Stimulated activated CD4-positive, alpha-beta T cell treated with anti-CD3 and anti-CD28 coated beads, Interleukin-2, amount 100 ng/mL, for 24 hours (primary cell): ENCODE results near the gene RNF113A.
A peak's percentile ranks its signal among the peaks of the same experiment; 100 is the strongest.
"Not testable (repeated sequence)": the region's sequence is repeated elsewhere in the genome, so short reads cannot be mapped to it uniquely, and the experiment has no call there.

Source experiments
- DNase-seq, 2 donors: peaks; one replicate each; pipeline ENCODE4 v3.0.0-alpha.2; 2020

RNF113A gene

GRCh38 chrX:119871599-119872395 lies at the start of gene RNF113A, which contains the start of gene NDUFA1:
Gene RNF113A, minus strand, starts transcription at chrX:119871733. Its CDS starts 120 bp downstream, at chrX:119871613.
Gene NDUFA1, plus strand, starts transcription at chrX:119871832. Its CDS starts 80 bp downstream, at chrX:119871912.
- peak; percentile 81 to 83 for DNase-seq

- DNase-seq: no peak
These were observed 48.5 kb upstream of the RNF113A start for GRCh38 chrX:119919835-119920585.

- DNase-seq: no peak
These were observed 46.3 kb upstream of the RNF113A start for GRCh38 chrX:119917877-119918276.

DNA sequence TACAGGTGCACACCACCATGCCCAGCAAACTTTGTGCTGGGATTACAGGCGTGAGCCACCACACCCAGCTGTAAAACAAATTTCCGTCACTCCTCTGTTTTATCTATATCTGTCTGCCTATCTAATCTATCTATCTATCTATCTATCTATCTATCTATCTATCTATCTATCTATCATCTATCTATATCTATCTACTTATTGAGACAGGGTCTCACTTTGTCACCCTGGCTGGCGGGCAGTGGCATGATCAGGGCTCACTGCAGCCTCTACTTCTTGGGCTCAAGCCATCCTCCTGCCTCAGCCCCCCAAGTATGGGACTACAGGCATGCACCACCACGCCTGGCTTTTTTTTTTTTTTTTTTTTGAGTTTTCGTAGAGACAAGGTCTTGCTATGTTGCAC lies 44.8 kb upstream of the RNF113A start:
- no peak for DNase-seq

DNA sequence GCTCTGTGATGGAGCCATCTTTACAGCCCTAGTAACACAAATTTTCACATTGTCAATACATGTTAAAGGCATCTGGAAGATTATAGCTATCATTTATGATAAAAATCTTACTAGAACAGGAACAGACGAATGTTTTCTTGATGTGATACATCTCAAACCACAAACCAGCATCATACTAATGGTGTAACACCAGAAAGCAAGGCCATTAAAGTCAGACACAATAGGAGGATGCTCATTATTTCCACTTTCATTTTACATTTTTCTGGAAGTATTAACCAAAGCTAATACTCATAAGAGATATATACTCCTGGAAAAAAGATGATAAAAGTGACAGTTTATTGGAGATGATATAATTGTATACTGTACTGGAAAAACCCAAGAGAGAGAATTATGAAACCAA lies 29.4 kb upstream of the RNF113A start:
- no peak for DNase-seq

DNA sequence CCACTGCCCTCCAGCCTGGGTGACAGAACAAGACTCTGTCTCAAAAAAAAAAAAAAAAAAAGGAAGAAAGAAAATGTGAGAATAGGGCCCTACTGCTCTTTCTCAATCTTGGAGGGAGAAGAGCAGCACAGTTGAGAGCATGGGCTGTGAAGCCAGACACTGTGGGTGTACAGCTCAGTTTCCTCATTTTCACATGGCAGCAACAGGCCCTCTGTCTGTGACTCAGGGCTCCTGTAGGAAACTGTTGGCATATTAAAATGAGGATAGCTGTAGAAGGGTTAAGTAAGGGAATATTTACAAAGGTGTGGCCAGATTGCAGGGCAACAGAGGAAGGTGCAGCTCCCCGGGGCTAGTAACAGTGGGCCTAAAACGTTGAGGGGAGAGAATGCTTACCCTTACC lies 27.6 kb upstream of the RNF113A start:
- DNase-seq: no peak

DNA sequence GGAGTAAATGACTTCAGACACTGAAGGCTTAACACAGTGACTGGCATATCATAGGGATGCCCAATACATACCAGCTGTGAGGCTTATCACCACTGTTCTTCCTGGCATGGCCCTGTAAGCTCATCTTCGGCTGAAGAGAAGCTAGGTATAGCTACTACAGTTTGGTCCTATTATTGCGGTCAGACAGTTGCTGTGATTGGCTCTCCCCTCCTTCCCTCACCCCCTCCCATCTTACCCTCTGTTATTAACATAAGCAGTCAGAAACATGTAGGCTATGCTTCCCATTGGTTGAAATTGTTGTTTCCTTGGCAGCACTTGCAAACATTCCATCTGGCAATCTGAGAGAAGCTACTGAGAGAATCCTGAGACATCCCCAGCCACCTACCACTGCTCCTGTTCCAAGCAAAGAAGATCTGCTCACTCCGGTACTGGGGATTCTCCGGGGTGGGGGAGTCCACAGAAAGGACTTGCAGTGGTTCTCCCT lies 24.4 kb upstream of the RNF113A start, which contains the start of gene AKAP14:
AKAP14 (plus strand) TSS at position 51 of the 484 bp plus-strand sequence. CDS start 7,331 bp downstream, outside the sequence.
- no peak for DNase-seq

DNA sequence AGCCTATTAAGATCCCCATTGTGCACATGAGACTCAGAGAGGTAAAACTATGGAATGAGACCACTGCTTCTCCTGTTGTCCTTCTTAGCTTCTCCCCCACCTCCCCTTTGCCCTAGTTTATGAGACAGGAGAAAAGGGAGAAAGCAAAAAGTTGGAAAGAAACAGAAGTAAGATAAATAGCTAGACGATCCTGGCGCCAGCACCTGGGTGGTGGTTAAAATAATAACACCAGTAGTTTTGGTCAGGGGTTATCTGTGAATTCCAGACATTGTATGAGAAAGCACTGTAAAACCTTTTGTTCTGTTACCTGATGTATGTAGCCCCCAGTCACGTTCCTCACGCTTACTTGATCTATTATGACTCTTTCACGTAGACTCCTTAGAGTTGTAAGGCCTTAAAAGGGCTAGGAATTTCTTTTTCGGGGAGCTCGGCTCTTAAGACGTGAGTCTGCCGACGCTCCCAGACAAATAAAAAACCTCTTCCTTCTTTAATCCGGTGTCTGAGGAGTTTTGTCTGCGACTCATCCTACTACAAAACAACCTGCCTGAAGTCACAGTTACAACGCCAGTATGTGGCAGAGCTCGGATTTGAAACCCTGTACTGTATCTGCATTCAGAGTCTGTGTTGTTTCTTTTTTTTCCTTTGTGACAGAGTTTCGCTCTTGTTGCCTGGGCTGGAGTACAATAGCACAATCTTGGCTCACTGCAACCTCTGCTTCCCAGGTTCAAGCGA lies 20.6 kb upstream of the RNF113A start:
- DNase-seq: not testable (repeated sequence)

DNA sequence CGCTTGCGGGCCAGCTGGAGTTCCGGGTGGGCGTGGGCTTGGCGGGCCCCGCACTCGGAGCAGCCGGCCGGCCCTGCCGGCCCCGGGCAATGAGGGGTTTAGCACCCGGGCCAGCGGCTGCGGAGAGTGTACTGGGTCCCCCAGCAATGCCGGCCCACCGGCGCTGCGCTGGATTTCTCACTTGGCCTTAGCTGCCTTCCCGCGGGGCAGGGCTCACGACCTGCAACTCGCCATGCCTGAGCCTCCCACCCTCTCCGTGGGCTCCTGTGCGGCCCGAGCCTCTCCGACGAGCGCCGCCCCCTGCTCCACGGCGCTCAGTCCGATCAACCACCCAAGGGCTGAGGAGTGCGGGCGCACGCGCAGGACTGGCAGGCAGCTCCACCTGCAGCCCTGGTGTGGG lies 19.1 kb upstream of the RNF113A start:
- not testable (repeated sequence) for DNase-seq

GRCh38 chrX:119887721-119888425 lies 16.3 kb upstream of the RNF113A start:
- peak; percentile 63 to 68 for DNase-seq

DNA sequence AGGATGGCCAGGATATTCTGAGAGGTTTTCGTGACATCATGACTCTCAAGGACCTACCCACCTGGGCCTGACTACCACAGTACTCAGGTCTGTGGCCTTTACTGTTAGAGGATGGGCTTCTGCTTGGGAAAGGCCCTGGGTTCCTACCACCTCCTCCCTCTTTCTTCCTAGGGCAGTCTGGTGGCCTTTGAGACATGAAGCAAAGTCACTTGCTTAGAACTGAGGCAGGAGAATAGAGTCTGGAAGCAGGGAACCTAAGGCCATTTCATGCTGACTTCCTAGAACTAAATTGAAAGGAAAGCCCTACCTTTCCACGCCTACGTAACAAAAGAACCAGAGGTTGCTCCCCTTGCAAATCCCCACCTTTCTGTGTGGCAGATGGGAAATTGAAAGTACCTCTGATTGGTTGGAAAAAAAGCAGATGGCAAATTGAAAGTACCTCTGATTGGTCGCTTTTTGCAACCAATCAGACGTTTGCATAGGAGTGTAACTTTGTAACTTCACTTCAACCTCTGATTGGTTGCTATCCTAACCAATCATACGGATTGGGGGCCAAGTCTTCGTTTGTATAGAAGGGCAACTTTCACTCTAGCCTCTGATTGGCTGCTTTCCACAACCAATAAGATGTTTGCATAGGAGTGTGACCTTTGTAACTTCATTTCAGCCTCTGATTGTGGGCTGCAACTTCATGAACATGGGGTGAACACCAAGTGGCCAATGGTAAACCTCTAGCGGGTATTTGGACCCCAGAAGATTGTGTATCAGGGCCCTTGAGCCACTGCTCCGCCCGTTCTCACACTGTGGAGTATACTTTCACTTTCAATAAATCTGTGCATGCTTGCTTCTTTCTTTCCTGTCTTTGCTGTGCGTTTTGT lies 14.3 kb upstream of the RNF113A start:
- DNase-seq: no peak

GRCh38 chrX:119880552-119881437 lies 9.3 kb upstream of the RNF113A start:
- DNase-seq: peak; percentile 17 to 25

- DNase-seq: no peak
These were observed 8.5 kb upstream of the RNF113A start for GRCh38 chrX:119880076-119880475.

DNA sequence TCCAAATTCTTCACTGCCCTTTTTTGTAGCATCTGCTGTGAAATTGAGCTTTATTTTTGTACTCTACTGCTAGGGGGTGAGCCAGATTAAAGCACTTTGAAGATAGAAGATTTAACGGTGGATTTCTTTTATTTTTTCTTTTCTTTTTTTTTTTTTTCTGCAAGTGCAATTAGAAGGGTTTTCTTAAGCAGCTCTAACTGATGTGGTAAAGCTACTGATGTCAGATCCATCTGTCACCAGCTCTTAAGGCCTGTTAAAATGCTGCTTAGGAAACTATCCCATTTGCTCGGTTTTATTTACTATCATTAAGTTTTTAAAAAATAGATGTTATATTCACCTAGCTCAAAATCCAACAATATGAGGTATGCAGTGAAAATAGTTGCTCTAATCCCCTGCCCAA lies 7.2 kb upstream of the RNF113A start:
- no peak for DNase-seq

- no peak for DNase-seq
These were observed 311 bp downstream of the RNF113A start for GRCh38 chrX:119871245-119871598.

DNA sequence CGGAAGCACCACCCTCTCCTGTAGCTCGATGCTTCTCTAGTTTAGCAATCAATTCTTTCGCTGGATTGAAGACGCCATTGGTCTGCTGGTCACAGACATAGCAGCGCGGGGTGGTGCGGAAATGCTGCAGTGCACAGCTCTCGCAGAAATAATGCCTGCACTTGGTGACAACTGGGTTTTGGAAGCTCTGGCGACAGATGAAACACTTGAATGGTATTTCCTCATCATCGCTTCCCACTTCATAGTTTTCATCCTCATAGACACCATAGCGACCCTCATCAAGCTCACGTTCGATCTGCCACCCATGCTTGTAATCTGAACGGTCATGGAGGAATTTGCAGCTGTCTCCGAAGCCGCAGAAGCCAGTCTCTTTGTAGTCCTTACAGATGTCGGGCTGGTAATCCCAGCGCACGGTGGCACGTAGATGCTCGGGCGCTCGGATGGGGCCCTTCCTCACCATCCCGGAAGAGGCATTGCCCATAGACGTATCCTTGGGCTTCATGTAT lies 854 bp downstream of the RNF113A start:
- peak; percentile 28 to 32 for DNase-seq

DNA sequence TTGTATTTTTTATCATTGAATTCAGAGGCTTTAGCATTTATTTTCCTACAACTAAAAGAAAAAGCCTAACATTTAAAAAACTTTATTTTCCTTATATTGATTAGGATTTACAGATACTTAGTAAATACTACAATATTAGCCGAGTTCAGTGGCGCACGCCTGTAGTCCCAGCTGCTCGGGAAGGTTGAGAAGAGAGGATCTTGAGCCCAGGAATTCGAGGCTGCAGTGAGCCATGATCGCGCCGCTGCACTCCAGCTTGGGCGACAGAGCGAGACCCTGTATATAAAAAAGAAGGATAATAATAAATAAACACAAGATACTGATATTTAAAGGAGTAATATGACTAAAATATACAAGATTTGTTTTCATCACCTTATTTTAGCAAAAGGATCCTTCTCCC lies 18.1 kb downstream of the RNF113A start:
- no peak for DNase-seq

DNA sequence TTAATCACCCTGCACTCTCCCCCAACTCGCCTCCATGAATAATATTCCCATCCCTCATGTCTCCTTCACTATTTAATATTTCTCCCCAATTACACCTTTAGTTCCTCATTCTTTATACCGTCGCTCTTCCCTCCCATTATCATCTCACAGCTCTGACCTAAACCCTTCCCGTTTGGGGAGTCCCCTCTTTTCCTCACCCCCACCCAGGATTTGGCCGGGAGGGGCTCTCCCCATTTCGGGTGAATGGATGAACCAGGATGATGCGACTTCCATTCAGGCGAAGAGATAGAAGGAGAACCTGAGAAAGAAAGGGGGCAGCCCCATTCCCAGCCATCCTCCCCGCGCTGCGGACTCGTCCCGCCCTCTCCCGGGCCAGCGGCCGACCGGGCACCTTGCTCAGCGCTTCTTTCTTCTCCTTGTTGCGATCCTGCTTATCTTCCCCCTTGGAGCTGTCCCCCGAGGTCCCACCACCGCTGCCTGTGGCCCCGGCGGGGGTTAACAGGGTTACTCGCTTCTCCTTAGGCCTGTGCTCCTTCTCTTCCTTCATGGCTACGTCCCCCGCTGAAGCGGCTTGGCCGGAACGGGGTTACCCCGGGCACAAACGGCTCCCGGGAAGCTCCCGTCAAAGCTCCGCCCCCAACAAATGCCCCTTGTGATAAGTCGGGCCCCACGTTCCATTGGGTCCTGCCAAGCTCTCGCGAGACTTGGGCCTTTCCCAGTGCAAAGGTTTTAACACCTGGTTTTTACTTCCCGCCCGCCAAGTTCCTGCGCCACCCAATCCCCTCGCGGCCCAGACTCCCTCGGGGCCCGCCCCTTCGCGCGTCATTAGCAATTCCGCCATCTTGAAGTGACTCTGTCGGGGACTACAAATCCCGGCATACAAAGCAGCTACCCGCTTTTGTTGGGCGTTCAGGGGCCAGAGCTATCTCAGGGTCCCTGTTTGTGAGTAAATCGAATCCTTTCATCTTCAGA lies 18.9 kb downstream of the RNF113A start, which contains the start of gene UPF3B:
UPF3B (minus strand) TSS at position 582 of the 972 bp plus-strand sequence; CDS start at position 547, 35 bp downstream.
- peak; percentile 91 to 92 for DNase-seq

DNA sequence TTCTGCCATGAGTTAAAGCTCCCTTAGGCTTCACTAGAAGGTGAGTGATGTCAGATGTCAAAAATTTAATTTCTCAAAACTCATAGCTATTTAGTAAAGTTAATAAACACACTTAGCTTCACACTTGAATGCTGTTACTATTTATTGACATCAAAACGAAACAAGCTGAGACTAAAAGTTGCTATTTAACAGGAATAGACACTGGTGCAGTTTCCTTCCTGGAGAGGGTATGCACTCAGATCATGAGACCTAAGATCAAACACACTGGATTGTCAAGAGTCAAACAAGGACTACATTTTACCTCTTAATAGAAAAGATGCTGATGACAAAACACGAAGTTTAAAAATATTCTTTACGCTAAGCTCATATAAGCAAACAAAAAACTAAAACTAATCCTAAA lies 37.6 kb downstream of the RNF113A start:
- DNase-seq: no peak
